H1 (cell line): ENCODE measurements around the gene BMF. TPM values are rescaled to one million over a fixed set of nuclear protein-coding genes. Genes with fewer than 3 reads are reported as not detected.

Experiments used
- CBX8 ChIP-seq: fragments of 300-800, 300-1000 bp; sonication (generic); IDR thresholded peaks from 2 replicates; pipeline ENCODE4 v1.7.1; 2016; ENCODE audit warnings: low read depth, low read length, borderline replicate concordance
- CREB1 ChIP-seq: IDR thresholded peaks from 2 replicates; pipeline ENCODE4 v1.6.1; 2012; ENCODE audit warnings: inconsistent platforms
- CTBP2 ChIP-seq: IDR thresholded peaks from 2 replicates; pipeline ENCODE4 v1.7.0; 2011; ENCODE audit warnings: borderline replicate concordance, mild to moderate bottlenecking, moderate library complexity, mixed read lengths, low read length; ENCODE audit not compliant: insufficient read depth, insufficient read length
- E2F6 ChIP-seq: IDR thresholded peaks from 2 replicates; pipeline ENCODE4 v1.6.1; 2012; ENCODE audit warnings: inconsistent platforms
- HDAC6 ChIP-seq: IDR thresholded peaks from one replicate; pipeline ENCODE4 v1.7.1; 2012; ENCODE audit warnings: low read depth, mild to moderate bottlenecking, inconsistent platforms, low read length, moderate library complexity
- POLR2AphosphoS5 ChIP-seq: IDR thresholded peaks from 2 replicates; pipeline ENCODE4 v1.6.1; 2011; ENCODE audit warnings: low read depth, low read length
- SRF ChIP-seq: IDR thresholded peaks from 2 replicates; pipeline ENCODE4 v1.6.1; 2011; ENCODE audit warnings: mild to moderate bottlenecking, low read depth, low read length, moderate library complexity
- TEAD4 ChIP-seq: IDR thresholded peaks from 2 replicates; pipeline ENCODE4 v1.6.1; 2012; ENCODE audit warnings: low read depth, low read length, inconsistent platforms, mixed read lengths
- polyA plus RNA-seq, 7 experiments: library from polyadenylated mRNA; depleted of rRNA in 3 of 7; stranded (reverse) in 5 of 7; unstranded in 2 of 7; fragments of >200 nt in 5 of 7; fragments of 200-250 nt in 2 of 7; gene quantifications; 1 replicate in 5 of 7; 2 replicates in 1 of 7; 4 replicates in 1 of 7; pipeline versions ENCODE4 v1.2.1 to v1.2.3, GENCODE V29; 2011 to 2013; ENCODE audit warnings: missing spikeins in 2 of 7, mixed read lengths in 2 of 7
- total RNA-seq: library from RNA; stranded (reverse); fragmentation: NEBNext Ultra II Directional; extraction: Animal tissue kit (Norgen Biotek cat#: 25700); gene quantifications from 2 replicates; pipeline ENCODE4 v1.2.1, GENCODE V29; 2021

BMF gene
- total and polyA plus RNA-seq, 2 of the 8 experiments (the other 6 are each of a cell fraction or from before 2014, with no cell fraction given) = 21.2 to 24.2 TPM

DNA sequence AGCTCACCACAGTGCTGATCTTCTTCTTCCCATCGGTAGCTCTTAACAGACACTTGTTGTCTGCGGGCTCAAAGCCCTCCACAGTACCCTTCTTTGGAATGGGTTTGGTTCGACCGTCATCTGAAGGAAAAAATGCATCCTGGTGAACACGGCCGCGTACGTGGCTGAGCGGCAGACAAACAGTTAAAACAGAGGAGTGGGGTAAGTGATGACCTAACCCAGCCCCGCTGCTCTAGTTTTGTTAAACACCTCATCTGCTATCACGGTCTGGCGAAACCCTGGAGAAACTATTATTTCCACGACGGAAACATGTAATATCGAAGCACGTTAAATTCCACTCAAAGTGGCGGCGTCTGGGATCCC is 70.4 kb downstream of the BMF start (continued):
- TF ChIP-seq CBX8 = no peak
- TF ChIP-seq HDAC6 = no peak
- no peak for TF ChIP-seq CTBP2
- peak; percentile 40; the same call in 1 of the 2 replicates for TF ChIP-seq CREB1
- TF ChIP-seq TEAD4 = no peak
- no peak for TF ChIP-seq POLR2AphosphoS5
- TF ChIP-seq SRF = no peak
- TF ChIP-seq E2F6 = no peak

Other genes with a start within 250 kb of the BMF start
- 190 and 198 TPM in 2 replicates for gene GPR176, start 188.6 kb downstream of the BMF start, total RNA-seq
- 281 and 318 TPM in 2 replicates for gene GPR176, start 188.6 kb downstream of the BMF start, polyA plus RNA-seq (2011; rRNA removed)
- 96.9 and 105 TPM in 2 replicates for gene EIF2AK4, start 174.8 kb downstream of the BMF start, total RNA-seq
- 61.0 and 67.9 TPM in 2 replicates for gene EIF2AK4, start 174.8 kb downstream of the BMF start, polyA plus RNA-seq (2011; rRNA removed)
- 180 and 186 TPM in 2 replicates for gene SRP14, start 69.7 kb downstream of the BMF start, total RNA-seq
- 121 and 223 TPM in 2 replicates for gene SRP14, start 69.7 kb downstream of the BMF start, polyA plus RNA-seq (2011; rRNA removed)
- 144 and 153 TPM in 2 replicates for gene BUB1B, start 52.2 kb upstream of the BMF start, total RNA-seq
- gene BUB1B, start 52.2 kb upstream of the BMF start, polyA plus RNA-seq (2011; rRNA removed) = 31.7 and 48.9 TPM in 2 replicates
- 9.0 and 9.4 TPM in 2 replicates for gene PAK6, start 130.2 kb upstream of the BMF start, total RNA-seq
- 6.9 and 12.5 TPM in 2 replicates for gene PAK6, start 130.2 kb upstream of the BMF start, polyA plus RNA-seq (2011; rRNA removed)
- gene ANKRD63, start 174.2 kb upstream of the BMF start, total RNA-seq = 0.26 TPM in 1 of 2 replicates, not detected in the other
- gene ANKRD63, start 174.2 kb upstream of the BMF start, polyA plus RNA-seq (2011; rRNA removed) = 0.16 and 0.18 TPM in 2 replicates
- 8.4 and 9.4 TPM in 2 replicates for gene PLCB2, start 199.1 kb upstream of the BMF start, total RNA-seq
- 7.2 and 11.3 TPM in 2 replicates for gene PLCB2, start 199.1 kb upstream of the BMF start, polyA plus RNA-seq (2011; rRNA removed)
- 35.1 and 38.2 TPM in 2 replicates for gene INAFM2, start 214.8 kb upstream of the BMF start, total RNA-seq
- 9.6 and 15.3 TPM in 2 replicates for gene INAFM2, start 214.8 kb upstream of the BMF start, polyA plus RNA-seq (2011; rRNA removed)
- gene CCDC9B, start 232.1 kb upstream of the BMF start, total RNA-seq = 0.33 and 0.78 TPM in 2 replicates
- 0.45 and 0.63 TPM in 2 replicates for gene CCDC9B, start 232.1 kb upstream of the BMF start, polyA plus RNA-seq (2011; rRNA removed)
- gene PHGR1, start 242.2 kb upstream of the BMF start, total RNA-seq = not detected in 2 replicates
- not detected in 2 replicates for gene PHGR1, start 242.2 kb upstream of the BMF start, polyA plus RNA-seq (2011; rRNA removed)
- gene DISP2, start 249.3 kb upstream of the BMF start, total RNA-seq = 1.2 and 3.4 TPM in 2 replicates
- gene DISP2, start 249.3 kb upstream of the BMF start, polyA plus RNA-seq (2011; rRNA removed) = 0.45 and 0.72 TPM in 2 replicates